Neutrophil (primary cell): ENCODE data around the gene LLPH.

Experiments
- H3K27ac ChIP-seq: fragments of 200-600 bp; sonication (generic); 2 replicates; pipeline ENCODE4 v1.5.1; 2016; ENCODE audit warnings: mild to moderate bottlenecking, moderate library complexity
- H3K27me3 ChIP-seq: fragments of 200-600 bp; sonication (generic); 2 replicates; pipeline ENCODE4 v1.6.0; 2016; ENCODE audit warnings: mild to moderate bottlenecking
- H3K36me3 ChIP-seq: fragments of 200-600 bp; sonication (generic); 2 replicates; pipeline ENCODE4 v1.5.1; 2017
- H3K4me1 ChIP-seq, 2 experiments: fragments of 200-600 bp in 1 of 2; sonication (generic) in 1 of 2; 1 replicate in 1 of 2; 2 replicates in 1 of 2; pipeline versions ENCODE4 v1.5.1 to v1.6.1; 2013 to 2016; ENCODE audit warnings: low read depth in 1 of 2, low read length in 1 of 2, mild to moderate bottlenecking in 1 of 2, moderate library complexity in 1 of 2; ENCODE audit not compliant: control insufficient read depth in 1 of 2, insufficient read depth in 1 of 2
- H3K4me3 ChIP-seq, 2 experiments: fragments of 200-600 bp in 1 of 2; sonication (generic) in 1 of 2; 1 replicate in 1 of 2; 2 replicates in 1 of 2; pipeline ENCODE4 v1.5.1; 2013 to 2016; ENCODE audit warnings: low read depth in 1 of 2, low read length in 1 of 2, mild to moderate bottlenecking in 1 of 2, moderate library complexity in 1 of 2
- H3K9me3 ChIP-seq: fragments of 200-600 bp; sonication (generic); 2 replicates; pipeline ENCODE4 v1.5.1; 2016
- TF ChIP-seq, protein P1 (sequence below): fragments of 200-600 bp; sonication (generic); IDR thresholded peaks from 2 replicates; pipeline ENCODE4 v1.5.1; 2016; ENCODE audit warnings: antibody characterized with exemption

Gene LLPH

GRCh38 chr12:66160704-66161103 is 30.2 kb upstream of the LLPH start:
- Histone ChIP-seq H3K4me3 (no peak overlapping the region), H3K27ac (peak overlapping the region; percentile 62), H3K4me1 (peaks cover 54 to 58% of the 10 kb centered on the region in 2 experiments), H3K9me3 (no peaks in the 10 kb centered on the region), H3K27me3 (no peaks in the 10 kb centered on the region), H3K36me3 (peaks cover 22% of the 10 kb centered on the region)
- TF ChIP-seq, protein P1, sequence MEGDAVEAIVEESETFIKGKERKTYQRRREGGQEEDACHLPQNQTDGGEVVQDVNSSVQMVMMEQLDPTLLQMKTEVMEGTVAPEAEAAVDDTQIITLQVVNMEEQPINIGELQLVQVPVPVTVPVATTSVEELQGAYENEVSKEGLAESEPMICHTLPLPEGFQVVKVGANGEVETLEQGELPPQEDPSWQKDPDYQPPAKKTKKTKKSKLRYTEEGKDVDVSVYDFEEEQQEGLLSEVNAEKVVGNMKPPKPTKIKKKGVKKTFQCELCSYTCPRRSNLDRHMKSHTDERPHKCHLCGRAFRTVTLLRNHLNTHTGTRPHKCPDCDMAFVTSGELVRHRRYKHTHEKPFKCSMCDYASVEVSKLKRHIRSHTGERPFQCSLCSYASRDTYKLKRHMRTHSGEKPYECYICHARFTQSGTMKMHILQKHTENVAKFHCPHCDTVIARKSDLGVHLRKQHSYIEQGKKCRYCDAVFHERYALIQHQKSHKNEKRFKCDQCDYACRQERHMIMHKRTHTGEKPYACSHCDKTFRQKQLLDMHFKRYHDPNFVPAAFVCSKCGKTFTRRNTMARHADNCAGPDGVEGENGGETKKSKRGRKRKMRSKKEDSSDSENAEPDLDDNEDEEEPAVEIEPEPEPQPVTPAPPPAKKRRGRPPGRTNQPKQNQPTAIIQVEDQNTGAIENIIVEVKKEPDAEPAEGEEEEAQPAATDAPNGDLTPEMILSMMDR, result no peak

DNA sequence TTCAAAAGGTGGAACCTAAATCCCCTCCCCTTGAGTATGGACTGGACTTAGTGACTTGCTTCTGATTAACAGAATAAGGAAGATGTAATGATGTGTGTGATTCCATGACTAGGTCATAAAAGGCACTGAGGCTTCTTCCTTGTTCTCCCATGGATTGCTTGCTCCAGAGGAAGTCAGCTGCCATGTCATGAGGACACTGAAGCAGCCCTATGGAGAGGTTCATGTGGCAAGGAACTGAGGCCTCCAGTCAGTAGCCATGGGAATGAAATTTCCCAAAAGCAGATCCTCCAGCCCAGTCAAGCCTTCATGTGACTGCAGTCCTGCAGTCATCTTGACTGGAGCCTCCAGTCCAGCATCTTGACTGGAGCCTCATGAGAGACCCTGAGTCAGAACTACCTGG is 28.6 kb upstream of the LLPH start:
- Histone ChIP-seq H3K36me3 (peaks cover 22% of the 10 kb centered on the region), H3K4me3 (no peak overlapping the region), H3K27ac (peak overlapping the region; percentile 62), H3K9me3 (no peaks in the 10 kb centered on the region), H3K27me3 (no peaks in the 10 kb centered on the region), H3K4me1 (peaks cover 50 to 54% of the 10 kb centered on the region in 2 experiments)
- TF ChIP-seq, protein P1, result no peak

GRCh38 chr12:66156654-66157053 is 26.1 kb upstream of the LLPH start:
- no peak overlapping the region for H3K27ac ChIP-seq
- no peaks in the 10 kb centered on the region for H3K27me3 ChIP-seq
- peaks cover 25 to 30% of the 10 kb centered on the region in 2 experiments for H3K4me1 ChIP-seq
- TF ChIP-seq, protein P1, result no peak
- peaks cover 27% of the 10 kb centered on the region for H3K36me3 ChIP-seq
- H3K9me3 ChIP-seq, result no peaks in the 10 kb centered on the region
- H3K4me3 ChIP-seq, result no peak overlapping the region

DNA sequence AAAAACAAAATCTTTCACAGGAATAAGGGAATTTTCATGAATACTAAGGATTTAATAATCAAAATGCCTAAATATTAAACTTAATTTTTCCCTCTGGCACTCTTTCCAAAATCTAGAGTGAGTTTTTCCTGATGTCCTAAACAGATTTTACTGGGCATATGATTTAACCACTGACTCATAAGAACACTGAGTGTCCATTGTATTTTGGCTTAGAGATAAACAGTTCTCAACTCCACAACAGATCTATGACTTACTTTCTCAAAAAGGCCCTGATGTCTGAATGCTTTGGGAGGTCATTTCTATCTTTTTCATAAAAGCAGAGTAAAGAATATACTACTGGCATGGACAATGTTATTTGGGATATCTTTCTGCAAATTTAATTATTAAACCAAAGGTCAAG is 24.2 kb upstream of the LLPH start:
- Histone ChIP-seq H3K36me3 (peaks cover 28% of the 10 kb centered on the region), H3K9me3 (no peaks in the 10 kb centered on the region), H3K4me3 (no peak overlapping the region), H3K27me3 (no peaks in the 10 kb centered on the region), H3K4me1 (peaks cover 23% of the 10 kb centered on the region in 2 experiments), H3K27ac (peak overlapping the region; percentile 50)
- TF ChIP-seq, protein P1, result no peak

- Histone ChIP-seq H3K4me1 (peaks cover 16 to 20% of the 10 kb centered on the region in 2 experiments), H3K27me3 (no peaks in the 10 kb centered on the region), H3K27ac (no peak overlapping the region), H3K36me3 (peaks cover 29% of the 10 kb centered on the region), H3K4me3 (no peak overlapping the region), H3K9me3 (no peaks in the 10 kb centered on the region)
- TF ChIP-seq, protein P1, result no peak
Measured at GRCh38 chr12:66152732-66153131, 22.2 kb upstream of the LLPH start.
